Astrocyte of the spinal cord (primary cell): Measurements from ENCODE around the gene KLK13.

ENCODE experiments used
- DNase-seq: peaks from one replicate; pipeline ENCODE4 v3.0.0; 2011; ENCODE audit warnings: low read depth, low spot score
- H3K4me3 ChIP-seq: 2 replicates; pipeline ENCODE4 v1.5.1; 2011; ENCODE audit warnings: low read depth, mild to moderate bottlenecking, low read length, moderate library complexity
- in situ Hi-C: cut with HindIII; loops from 2 replicates; pipeline ENCODE4 v1.10.0; 2017; ENCODE audit warnings: low sequenced_read_pairs
- TF ChIP-seq, protein P1 (sequence below): IDR thresholded peaks from 2 replicates; pipeline ENCODE4 v1.5.1; 2012; ENCODE audit warnings: low read depth, mild to moderate bottlenecking, low read length, inconsistent platforms

Gene KLK13

DNA sequence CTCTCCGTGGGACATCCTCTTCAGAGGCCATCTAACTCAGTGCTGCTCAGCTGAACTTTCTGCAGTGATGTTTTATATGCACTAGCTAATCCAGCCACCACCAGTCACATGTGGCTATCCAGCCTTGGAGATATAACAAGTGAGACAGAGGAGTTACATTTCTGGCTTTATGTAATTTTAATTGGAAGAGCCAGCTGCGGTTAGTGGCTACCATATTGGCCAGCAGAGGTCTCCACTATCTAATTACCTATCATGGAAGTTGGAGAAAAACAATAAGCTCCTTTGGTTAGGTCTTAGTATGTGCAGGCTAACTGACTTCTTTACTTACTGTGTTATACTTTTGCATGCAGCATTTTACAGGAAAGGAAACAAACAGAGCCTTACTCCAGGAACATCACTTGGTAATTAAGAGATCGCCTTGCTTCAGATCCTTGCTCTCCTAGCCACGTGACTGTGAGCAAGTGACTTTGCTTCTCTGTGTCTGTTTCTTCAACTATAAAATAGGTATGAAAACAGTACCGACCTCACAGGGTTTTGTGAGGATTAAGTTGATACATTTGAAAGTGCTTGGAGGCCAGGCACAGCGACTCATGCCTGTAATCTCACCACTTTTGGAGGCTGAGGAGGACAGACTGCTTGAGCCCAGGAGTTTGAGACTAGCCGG lies 43.8 kb downstream of the KLK13 start:
- H3K4me3 ChIP-seq, result no peak overlapping the region
- TF ChIP-seq, protein P1, sequence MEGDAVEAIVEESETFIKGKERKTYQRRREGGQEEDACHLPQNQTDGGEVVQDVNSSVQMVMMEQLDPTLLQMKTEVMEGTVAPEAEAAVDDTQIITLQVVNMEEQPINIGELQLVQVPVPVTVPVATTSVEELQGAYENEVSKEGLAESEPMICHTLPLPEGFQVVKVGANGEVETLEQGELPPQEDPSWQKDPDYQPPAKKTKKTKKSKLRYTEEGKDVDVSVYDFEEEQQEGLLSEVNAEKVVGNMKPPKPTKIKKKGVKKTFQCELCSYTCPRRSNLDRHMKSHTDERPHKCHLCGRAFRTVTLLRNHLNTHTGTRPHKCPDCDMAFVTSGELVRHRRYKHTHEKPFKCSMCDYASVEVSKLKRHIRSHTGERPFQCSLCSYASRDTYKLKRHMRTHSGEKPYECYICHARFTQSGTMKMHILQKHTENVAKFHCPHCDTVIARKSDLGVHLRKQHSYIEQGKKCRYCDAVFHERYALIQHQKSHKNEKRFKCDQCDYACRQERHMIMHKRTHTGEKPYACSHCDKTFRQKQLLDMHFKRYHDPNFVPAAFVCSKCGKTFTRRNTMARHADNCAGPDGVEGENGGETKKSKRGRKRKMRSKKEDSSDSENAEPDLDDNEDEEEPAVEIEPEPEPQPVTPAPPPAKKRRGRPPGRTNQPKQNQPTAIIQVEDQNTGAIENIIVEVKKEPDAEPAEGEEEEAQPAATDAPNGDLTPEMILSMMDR, result peak; percentile 61
- in situ Hi-C loops, result no loop called here
- DNase-seq, result peak; percentile 25

GRCh38 chr19:51019544-51019925 lies 45.4 kb downstream of the KLK13 start, which contains the start of gene KLK10:
Gene KLK10 (minus strand): TSS chr19:51019709. CDS start chr19:51019130, 579 bp downstream.
- DNase-seq, result no peak
- no peak within 1 kb of the TSS for H3K4me3 ChIP-seq
- TF ChIP-seq, protein P1, result no peak
- in situ Hi-C loops, result no loop called here

DNA sequence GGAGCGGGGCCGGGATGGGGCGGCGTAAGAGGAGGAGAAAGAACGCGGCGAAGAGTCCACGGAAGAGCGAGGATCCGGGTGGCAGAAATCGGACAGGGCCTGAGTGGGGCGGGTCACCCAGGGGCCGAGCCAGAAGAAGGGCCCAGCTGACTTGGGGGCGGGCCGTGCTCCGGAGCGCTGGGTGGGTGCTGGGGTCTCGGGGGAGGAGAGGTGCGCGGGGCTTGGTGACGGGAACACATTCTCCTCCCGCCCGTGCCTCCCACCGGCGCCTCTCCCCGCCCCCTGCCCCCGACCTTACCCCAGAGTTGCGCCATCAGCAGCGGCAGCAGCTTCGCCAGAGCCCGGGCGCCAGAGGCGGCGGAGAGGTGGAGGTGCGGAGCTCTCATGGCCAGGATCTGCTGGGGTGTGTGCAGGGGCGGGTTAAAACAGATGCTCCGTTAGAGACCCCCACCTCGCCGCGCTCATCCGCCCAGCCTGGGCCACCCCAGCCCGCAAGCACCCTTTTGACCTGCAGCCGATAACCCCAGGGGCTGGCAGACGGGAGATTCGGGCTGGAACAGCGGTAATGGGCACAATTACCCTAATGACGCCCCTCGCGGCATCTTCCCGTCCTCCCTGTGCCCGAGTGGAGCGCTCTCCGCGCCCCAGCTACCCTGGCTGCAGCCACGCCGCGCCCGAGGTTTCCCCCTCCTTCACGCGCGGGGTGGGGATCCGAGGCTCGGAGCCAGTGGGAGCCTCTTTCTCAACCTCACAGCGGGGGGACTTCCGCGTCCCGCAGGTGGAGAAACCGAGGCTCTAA lies 45.9 kb downstream of the KLK13 start:
- in situ Hi-C loops, result no loop called here

DNA sequence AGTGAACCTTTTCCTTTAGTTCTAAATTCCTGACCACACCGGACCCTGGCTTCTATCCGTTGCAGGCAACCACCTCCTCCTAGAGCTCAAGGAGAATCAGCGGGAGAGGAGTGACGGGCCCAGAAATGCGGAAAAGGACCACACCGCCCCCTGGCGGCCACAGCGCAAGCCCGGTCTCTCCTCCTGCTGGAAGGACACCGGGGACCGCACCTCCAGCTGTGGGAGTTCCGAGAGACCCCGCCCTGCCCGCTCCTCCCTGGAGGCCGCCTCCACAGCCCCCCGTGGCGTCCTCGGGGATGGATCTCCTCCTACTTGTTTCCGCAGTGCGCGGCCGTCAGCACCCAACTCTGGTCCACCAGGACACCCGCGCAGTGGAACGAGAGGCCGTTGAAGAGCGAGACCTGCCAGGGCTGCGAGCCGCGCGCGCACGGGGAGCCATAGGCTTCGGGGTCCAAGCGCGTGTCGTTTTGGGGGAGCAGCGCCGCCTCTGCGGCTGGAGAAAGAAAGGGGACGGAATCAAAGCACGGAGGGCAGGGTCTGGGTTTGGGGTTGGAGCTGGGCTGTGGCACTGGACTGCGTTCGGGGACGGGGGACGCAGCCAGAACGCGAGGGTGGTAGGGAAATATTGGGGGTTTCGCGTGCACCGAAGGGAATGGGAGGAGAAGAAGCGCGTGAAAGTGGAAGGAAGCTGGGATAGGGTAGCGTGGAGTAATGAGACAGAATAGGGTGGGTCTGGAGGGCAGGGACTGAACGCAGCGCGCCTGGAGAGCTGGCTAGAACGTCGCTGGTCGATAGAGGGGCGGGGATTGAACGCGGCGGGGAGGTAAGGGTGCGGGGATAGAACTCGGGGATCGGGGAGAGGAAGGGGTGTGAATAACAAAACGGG lies 47.9 kb downstream of the KLK13 start:
- in situ Hi-C loops, result no loop called here
- DNase-seq, result no peak
- TF ChIP-seq, protein P1, result peak; percentile 37
- no peak overlapping the region for H3K4me3 ChIP-seq

More for the DNA sequence above, 45.9 kb downstream of the KLK13 start:
- no peak for DNase-seq
- TF ChIP-seq, protein P1, result no peak
- no peak overlapping the region for H3K4me3 ChIP-seq

GRCh38 chr19:51015691-51016267 lies 49.1 kb downstream of the KLK13 start:
- TF ChIP-seq, protein P1, result no peak
- in situ Hi-C loops, result no loop called here

GRCh38 chr19:51014242-51014641 lies 50.6 kb downstream of the KLK13 start:
- no peak for DNase-seq
- TF ChIP-seq, protein P1, result no peak
- in situ Hi-C loops, result no loop called here
- H3K4me3 ChIP-seq, result no peak overlapping the region

More at GRCh38 chr19:51015691-51016267, 49.1 kb downstream of the KLK13 start:
- H3K4me3 ChIP-seq, result no peak overlapping the region
- no peak for DNase-seq
